ENCODE results near the gene KIAA1217.
"Not testable (repeated sequence)": the region's sequence is repeated elsewhere in the genome, so short reads cannot be mapped to it uniquely, and the experiment has no call there.

The KIAA1217 gene

GRCh38 chr10:24417053-24417452 lies 208.1 kb downstream of the KIAA1217 start:
- no peak for DNase-seq

GRCh38 chr10:24418532-24418931 lies 209.6 kb downstream of the KIAA1217 start:
- DNase-seq, result no peak

DNA sequence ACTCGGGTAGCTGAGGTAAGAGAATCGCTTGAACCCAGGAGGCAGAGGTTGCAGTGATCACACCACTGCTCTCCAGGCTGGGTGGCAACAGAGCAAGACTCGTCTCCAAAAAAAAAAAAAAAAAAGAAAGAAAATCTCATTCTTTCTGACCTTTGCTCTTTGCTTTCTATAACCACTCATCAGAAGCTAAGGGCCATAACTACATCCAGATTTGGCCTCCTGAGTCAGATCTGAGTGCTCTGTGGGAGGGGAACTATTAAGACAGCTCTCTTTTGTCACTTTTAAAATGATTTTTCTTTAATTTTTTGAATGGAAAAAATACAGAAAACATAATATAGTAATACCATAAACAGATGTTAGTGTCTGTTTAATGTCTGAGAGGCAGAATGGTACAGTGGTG lies 210.1 kb downstream of the KIAA1217 start:
- DNase-seq, result no peak

DNA sequence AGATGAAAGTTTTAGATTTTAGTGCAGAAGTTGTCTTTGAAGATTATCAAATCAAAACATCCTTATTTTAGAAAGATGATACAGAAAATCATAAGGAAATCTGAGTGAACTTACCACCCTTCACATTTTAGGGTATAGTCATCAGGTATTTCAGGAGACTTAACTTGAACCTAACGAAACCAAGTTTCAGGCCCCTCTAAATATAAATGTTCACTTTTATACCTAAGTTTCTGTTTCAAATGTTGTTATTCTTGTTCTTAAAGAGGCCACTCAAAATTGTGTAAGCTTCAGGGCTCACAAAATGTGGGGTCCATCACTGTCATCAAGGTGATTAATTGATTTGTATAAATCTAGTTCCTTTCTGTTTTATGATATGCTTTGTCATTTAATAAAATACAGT lies 216.2 kb downstream of the KIAA1217 start:
- no peak for DNase-seq

- DNase-seq, result no peak
Measured at GRCh38 chr10:24427678-24428409, 218.9 kb downstream of the KIAA1217 start.

DNA sequence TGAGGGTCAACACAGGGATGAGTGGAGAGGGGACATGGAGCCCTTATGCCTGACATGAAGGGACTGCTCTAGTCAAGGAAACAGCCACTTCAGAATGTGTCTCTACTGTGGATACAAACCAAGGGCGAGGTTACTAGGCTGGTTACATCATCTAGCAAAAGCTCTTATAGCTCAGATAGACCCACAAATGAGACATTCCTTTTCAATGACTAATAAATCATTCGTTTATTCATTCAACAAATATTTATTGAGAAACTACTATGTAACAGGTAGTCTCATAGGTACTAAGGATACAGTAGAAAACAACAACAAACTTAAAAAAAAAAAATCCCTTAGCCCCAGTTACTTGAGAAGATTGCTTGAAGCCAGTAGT lies 219.5 kb downstream of the KIAA1217 start:
- no peak for DNase-seq

DNA sequence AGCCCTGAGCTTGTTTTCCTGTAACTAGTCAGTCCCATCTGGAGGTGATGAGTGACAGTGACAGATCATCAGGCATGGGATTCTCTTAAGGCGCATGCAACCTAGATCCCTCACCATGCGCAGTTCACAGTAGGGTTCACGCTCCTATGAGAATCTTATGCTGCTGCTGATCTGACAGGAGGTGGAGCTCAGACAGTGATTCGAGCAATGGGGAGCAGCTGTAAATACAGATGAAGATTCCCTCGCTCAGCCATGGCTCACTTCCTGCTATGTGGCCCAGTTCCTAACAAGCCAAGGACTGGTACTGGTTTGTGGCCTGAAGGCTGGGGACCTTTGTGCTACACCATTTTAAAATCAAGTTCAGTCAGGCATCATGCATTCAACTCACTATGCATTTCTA lies 221.7 kb downstream of the KIAA1217 start:
- DNase-seq, result no peak

DNA sequence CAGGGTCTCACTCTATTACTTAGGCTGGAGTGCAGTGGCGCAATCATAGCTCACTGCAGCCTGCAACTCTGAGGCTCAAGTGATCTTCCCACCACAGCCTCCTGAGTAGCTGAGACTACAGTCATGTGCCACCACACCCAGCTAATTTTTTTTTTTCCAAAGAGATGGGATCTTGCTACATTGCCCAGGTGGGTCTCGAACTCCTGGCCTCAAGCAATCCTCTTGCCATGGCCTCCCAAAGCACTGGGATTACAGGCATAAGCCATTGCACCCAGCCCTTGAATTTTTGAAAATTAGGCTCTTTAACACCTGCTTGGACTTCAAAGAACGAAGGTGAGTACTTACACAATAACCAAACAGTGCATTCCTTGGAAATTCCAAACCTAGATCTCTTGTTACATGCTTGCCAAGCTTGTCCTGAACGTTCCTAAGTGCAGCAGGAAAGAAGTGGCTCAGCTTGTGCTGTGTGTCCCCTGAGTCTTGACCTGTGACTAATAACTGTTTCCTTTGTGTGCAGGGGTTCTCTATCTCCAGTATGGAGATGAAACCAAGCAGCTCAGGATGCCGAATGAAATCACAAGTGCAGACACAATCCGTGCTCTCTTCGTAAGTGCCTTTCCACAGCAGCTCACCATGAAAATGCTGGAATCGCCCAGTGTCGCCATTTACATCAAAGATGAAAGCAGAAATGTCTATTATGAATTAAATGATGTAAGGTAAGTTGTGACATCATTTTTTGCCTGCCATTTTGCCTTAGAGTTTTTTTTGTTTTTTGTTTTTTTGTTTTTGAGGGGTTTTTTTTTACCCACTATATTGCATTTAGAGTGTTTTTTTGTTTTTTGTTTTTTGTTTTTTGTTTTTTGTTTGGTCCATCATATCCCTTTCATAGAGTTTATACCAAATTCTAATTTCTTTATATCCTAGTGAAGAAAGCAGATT lies 223.8 kb downstream of the KIAA1217 start:
- DNase-seq, result no peak

GRCh38 chr10:24433705-24434104 lies 224.8 kb downstream of the KIAA1217 start:
- no peak for DNase-seq

DNA sequence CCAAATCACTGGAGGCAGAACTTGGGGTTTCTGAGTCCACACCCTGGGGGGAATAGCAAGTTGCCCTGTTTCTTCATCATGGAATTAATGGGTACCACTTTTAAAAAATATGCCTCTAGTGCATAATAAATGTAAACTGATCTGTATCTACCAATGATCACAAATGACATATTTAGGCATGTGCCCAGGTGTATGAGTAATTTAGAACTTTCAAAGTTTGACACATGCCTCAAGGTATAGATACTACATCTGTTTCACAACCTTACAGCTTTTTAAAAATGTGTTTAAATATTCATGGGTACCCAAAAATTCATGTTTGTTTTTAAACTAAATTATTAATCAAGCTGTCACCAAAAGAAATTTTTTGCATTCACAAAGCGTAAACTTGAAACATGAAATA lies 226.0 kb downstream of the KIAA1217 start:
- DNase-seq, result no peak

GRCh38 chr10:24435374-24435773 lies 226.4 kb downstream of the KIAA1217 start:
- no peak for DNase-seq

DNA sequence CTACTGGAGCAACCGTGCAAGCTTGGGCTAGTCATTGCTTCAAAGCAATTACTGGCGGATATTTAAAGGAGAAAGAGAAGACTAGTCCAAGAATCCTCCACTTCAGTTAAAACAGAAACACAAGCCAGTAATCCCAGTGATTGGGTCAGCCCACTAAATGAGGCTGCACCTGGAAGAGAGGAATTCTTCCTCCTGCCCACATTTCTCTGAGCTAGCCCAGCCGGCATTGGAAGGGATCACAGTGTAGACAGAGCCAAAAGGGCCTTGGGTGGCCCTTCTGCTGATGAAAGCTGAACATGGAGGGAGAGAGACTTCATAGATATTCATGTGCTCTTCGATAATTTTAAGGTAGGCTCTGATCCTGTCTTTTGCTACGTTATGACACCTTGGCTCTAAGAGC lies 228.4 kb downstream of the KIAA1217 start:
- DNase-seq, result no peak

DNA sequence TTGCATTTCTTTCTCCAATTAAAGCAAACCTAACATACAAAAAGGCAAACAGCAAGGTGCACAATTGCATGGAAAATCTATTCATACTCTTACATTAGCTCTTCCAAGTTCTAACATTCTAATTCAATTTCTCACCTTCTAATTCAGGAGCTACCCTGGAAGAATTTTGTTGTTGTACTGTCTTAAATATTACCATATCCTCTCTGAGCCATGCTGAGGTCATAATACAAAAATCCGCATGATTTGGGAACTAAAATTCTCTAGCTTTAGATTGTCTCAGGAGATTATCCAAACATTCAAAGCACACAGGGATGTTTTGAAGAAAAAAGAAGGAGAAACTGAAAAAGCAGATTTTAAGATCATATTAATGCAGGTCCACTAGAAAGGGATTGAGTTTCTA lies 229.9 kb downstream of the KIAA1217 start:
- DNase-seq, result no peak

DNA sequence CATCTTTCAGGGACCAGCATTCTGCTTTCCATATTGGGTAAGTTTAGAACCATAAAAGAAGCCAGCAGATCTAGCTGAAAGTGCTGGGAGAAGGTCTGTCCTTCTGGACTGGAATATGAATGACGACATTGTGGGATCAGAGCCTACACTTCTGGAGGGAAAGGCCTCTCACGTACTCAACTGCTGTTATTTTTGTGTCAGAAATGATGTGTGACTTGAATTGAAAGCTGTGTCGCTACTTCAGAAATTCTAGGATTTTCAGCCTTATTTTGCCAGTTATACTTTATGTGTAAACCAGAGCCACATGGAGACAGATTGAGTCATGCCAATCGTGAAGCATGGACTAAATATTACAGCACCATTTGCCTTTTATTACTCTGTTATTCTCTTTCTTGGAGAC lies 231.0 kb downstream of the KIAA1217 start:
- DNase-seq, result no peak

- DNase-seq, result no peak
Measured at GRCh38 chr10:24440817-24441797, 232.2 kb downstream of the KIAA1217 start.

GRCh38 chr10:24442234-24442633 lies 233.3 kb downstream of the KIAA1217 start:
- DNase-seq, result no peak

DNA sequence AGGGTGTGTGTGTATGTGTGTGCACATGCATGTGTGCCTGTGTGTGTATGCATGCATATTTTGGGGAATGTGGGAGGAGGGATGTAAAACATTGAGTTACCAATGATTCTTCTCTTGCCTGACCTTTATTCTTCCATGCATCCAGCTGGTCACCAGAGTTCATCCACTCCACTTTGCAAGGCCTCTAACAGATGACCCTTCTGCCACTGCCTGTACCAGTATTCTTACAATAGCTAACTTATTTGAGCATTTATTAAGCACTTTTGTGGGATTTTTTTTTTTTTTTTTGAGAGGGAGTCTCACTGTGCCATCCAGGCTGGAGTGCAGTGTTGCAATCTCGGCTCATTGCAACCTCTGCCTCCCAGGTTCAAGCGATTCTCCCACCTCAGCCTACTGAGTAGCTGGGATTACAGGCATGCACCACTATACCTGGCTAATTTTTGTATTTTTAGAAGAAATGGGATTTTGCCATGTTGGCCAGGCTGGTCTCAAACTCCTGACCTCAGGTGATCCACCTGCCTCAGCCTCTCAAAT lies 233.8 kb downstream of the KIAA1217 start:
- not testable (repeated sequence) for DNase-seq

GRCh38 chr10:24444337-24444736 lies 235.4 kb downstream of the KIAA1217 start:
- DNase-seq, result no peak

DNA sequence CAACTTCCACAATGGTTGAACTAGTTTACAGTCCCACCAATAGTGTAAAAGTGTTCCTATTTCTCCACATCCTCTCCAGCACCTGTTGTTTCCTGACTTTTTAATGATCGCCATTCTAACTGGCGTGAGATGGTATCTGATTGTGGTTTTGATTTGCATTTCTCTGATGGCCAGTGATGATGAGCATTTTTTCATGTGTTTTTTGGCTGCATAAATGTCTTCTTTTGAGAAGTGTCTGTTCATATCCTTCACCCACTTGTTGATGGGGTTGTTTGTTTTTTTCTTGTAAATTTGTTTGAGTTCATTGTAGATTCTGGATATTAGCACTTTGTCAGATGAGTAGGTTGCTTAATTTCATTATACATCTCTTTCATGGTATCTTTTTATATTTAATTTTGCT lies 237.0 kb downstream of the KIAA1217 start:
- DNase-seq, result not testable (repeated sequence)

DNA sequence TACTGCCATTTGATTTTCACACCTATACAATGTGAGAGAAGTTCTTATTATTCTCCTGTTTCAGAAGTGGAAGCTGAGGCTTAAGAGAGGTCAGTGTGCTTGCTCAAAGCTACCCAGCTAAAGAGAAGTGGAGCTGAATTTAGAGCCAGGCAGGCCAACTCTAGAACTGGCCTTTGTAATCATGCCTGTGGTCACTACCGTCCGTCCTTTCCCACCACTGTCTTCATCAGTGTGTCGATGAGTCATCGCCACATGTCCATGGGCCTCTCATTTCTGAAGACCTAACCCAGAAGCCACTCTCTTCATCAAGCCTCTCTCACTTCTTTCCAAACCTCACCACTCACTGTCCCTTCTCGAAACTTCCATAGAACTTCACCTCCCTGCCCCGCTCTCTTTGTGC lies 237.8 kb downstream of the KIAA1217 start:
- DNase-seq, result no peak

- DNase-seq, result no peak
Measured at GRCh38 chr10:24448351-24448999, 239.5 kb downstream of the KIAA1217 start.

DNA sequence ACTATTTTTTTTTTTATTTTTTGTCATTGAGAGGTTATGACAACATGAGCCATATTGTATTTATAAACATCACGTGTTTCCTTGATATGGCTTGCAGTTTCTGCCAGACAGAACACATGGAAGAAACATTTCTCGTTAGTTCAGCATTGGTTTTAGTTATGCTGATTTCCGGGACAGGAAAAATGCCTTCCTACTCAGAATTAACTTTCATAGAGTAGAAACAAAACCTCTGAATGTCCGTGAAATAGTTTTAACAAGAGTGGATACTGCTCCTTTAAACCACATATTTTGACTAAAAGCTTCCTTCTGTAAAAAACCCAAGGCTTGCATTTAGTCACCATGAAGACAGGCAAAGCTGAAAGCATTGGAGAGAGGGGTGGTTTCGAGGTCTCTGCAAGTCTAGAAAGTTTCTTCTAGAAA lies 240.4 kb downstream of the KIAA1217 start:
- no peak for DNase-seq

All from activated CD8-positive, alpha-beta memory T cell treated with anti-CD3 and anti-CD28 coated beads, Interleukin-2, amount 50 U/mL, for 4 hours (primary cell).